Subcutaneous adipose tissue (tissue), 4 donors: ENCODE data around the gene MTERF4. TPM values are rescaled to one million over a fixed set of nuclear protein-coding genes. Genes with fewer than 3 reads are reported as not detected.

Source experiments
- CTCF ChIP-seq: fragments of 450-650 bp; IDR thresholded peaks from one replicate; pipeline ENCODE4 v1.5.1; 2016; ENCODE audit warnings: low read depth, mild to moderate bottlenecking, control low read depth, antibody characterized with exemption, moderate library complexity
- total RNA-seq, 4 donors: library from RNA; depleted of rRNA; stranded (reverse); fragments of >200 nt; gene quantifications; one replicate each; pipeline ENCODE4 v1.1.0, GENCODE V29; 2016

MTERF4 gene
- total RNA-seq, 4 donors from 2014 or later, result 31.6 to 45.2 (median 38.4) TPM

GRCh38 chr2:241110089-241110606 lies 8.1 kb upstream of the MTERF4 start:
- no peak for TF ChIP-seq CTCF

GRCh38 chr2:241109210-241110088 lies 7.4 kb upstream of the MTERF4 start:
- TF ChIP-seq CTCF, result no peak

- no peak for TF ChIP-seq CTCF
These were observed 6.5 kb upstream of the MTERF4 start for GRCh38 chr2:241108271-241109209.

- TF ChIP-seq CTCF, result no peak
These were observed 5.1 kb upstream of the MTERF4 start for GRCh38 chr2:241107031-241107783.

- no peak for TF ChIP-seq CTCF
These were observed 3.6 kb upstream of the MTERF4 start for GRCh38 chr2:241105641-241106040.

GRCh38 chr2:241103176-241103595 lies 1.1 kb upstream of the MTERF4 start:
- no peak for TF ChIP-seq CTCF
